Gastroesophageal sphincter (tissue), 3 donors: ENCODE results near the gene UBR1.

Source experiments
- EP300 ChIP-seq: sonication (generic); formaldehyde crosslinking; IDR thresholded peaks from one replicate; pipeline ENCODE4 v1.6.1; 2017; ENCODE audit warnings: antibody characterized with exemption, mild to moderate bottlenecking
- POLR2A ChIP-seq, 2 donors: fragments of 450-650 bp; IDR thresholded peaks; one replicate each; pipeline ENCODE4 v1.6.1; 2017; ENCODE audit warnings: antibody characterized with exemption in 2 of 2, mild to moderate bottlenecking in 2 of 2, moderate library complexity in 1 of 2
- POLR2AphosphoS5 ChIP-seq: sonication (generic); formaldehyde crosslinking; IDR thresholded peaks from one replicate; pipeline ENCODE4 v1.6.1; 2017; ENCODE audit warnings: antibody characterized with exemption
- TF ChIP-seq, protein P1 (sequence below), 4 experiments: fragments of 200-600 bp in 2 of 4; fragments of 450-650 bp in 2 of 4; sonication (generic) in 1 of 4; IDR thresholded peaks; one replicate each; pipeline ENCODE4 v1.5.1; 2017 to 2019; ENCODE audit warnings: antibody characterized with exemption in 4 of 4, mild to moderate bottlenecking in 2 of 4, moderate library complexity in 2 of 4

DNA sequence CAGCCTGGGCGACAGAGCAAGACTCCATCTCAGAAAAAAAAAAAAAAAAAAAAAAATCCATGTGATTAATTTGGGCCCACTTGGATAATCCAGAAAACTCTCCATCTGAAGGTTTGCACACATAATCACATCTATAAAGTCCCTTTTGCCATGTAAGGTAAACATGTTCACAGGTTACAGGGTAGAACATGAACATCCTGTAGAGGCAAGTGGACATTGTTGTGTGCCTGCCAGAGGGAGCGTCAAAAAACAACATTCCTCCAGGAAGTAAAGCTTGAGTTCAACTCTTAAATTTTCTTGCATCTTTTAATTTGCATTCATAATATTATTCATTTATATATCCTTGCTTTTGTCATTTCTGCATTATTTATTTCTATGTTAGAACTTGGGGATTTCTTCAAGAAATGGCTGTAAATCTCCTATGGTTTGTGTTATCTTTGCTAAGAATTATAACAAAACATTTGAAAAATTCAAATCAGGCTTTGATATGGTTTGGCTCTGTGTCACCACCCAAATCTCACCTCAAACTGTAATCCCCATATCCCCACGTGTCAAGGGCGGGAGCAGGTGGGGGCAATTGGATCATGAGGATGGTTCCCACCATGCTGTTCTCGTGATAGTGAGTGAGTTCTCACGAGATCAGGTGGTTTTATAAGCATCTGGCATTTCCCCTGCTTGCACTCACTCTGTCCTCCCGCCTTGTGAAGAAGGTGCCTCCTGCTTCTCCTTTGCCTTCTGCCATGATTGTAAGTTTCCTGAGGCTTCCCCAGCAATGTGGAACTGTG is 173.9 kb downstream of the UBR1 start:
- TF ChIP-seq, protein P1, sequence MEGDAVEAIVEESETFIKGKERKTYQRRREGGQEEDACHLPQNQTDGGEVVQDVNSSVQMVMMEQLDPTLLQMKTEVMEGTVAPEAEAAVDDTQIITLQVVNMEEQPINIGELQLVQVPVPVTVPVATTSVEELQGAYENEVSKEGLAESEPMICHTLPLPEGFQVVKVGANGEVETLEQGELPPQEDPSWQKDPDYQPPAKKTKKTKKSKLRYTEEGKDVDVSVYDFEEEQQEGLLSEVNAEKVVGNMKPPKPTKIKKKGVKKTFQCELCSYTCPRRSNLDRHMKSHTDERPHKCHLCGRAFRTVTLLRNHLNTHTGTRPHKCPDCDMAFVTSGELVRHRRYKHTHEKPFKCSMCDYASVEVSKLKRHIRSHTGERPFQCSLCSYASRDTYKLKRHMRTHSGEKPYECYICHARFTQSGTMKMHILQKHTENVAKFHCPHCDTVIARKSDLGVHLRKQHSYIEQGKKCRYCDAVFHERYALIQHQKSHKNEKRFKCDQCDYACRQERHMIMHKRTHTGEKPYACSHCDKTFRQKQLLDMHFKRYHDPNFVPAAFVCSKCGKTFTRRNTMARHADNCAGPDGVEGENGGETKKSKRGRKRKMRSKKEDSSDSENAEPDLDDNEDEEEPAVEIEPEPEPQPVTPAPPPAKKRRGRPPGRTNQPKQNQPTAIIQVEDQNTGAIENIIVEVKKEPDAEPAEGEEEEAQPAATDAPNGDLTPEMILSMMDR (IDR thresholded peaks at IDR 0.05), result no peak
- TF ChIP-seq POLR2AphosphoS5 (no peak), POLR2A (IDR thresholded peaks at IDR 0.05) (no peak), EP300 (no peak)
